Caco-2 (cell line): ENCODE data around the gene KRT28. TPM values are rescaled to one million over a fixed set of nuclear protein-coding genes. Genes with fewer than 3 reads are reported as not detected.
"Not testable (repeated sequence)": the region's sequence is repeated elsewhere in the genome, so short reads cannot be mapped to it uniquely, and the experiment has no call there.

Experiments used
- BruUV-seq: library from RNA; stranded (reverse); fragments of 400-500 nt; replicated peaks from 2 replicates; lab custom pipeline; 2021; lab: Mats Ljungman, UMichigan
- CTCF ChIA-PET: fragments of 300-600 bp; sonication (Branson Sonifier 250); formaldehyde crosslinking; loops from one replicate; lab custom pipeline; 2022; ENCODE audit warnings: antibody characterized with exemption; lab: Charles Lee
- POLR2A ChIA-PET: fragments of 300-600 bp; sonication (Branson Sonifier 250); formaldehyde crosslinking; loops from one replicate; lab custom pipeline; 2022; ENCODE audit warnings: antibody characterized with exemption; lab: Charles Lee
- DNase-seq, 2 experiments: peaks; one replicate each; pipeline versions ENCODE4 v3.0.0 to v3.0.0-alpha.2; 2020 to 2022
- H3K27me3 ChIP-seq: replicated peaks from 2 replicates; pipeline ENCODE4 v1.6.0; 2011; ENCODE audit warnings: low read length; ENCODE audit not compliant: control insufficient read depth, insufficient read depth
- H3K36me3 ChIP-seq: 2 replicates; pipeline ENCODE4 v1.5.1; 2011; ENCODE audit warnings: low read length; ENCODE audit not compliant: control insufficient read depth, insufficient read depth
- H3K4me1 ChIP-seq: fragments of 250-450 bp; sonication (Bioruptor Pico); 2 replicates; pipeline ENCODE4 v1.5.1; 2020; ENCODE audit warnings: mild to moderate bottlenecking
- H3K4me3 ChIP-seq: 2 replicates; pipeline ENCODE4 v1.5.1; 2011; ENCODE audit warnings: low read depth, mild to moderate bottlenecking, control low read depth, low read length
- H3K9me3 ChIP-seq: fragments of 250-450 bp; sonication (Bioruptor Pico); 2 replicates; pipeline ENCODE4 v1.5.1; 2020; ENCODE audit warnings: mild to moderate bottlenecking, moderate library complexity
- H3K27ac Mint-ChIP-seq: one replicate; pipeline ENCODE4 v1.8.0; 2022; ENCODE audit warnings: mixed read lengths; ENCODE audit not compliant: unreplicated experiment
- H3K27me3 Mint-ChIP-seq: one replicate; pipeline ENCODE4 v1.8.0; 2022; ENCODE audit warnings: mixed read lengths; ENCODE audit not compliant: insufficient read depth, unreplicated experiment
- H3K36me3 Mint-ChIP-seq: one replicate; pipeline ENCODE4 v1.8.0; 2022; ENCODE audit warnings: mild to moderate bottlenecking, mixed read lengths; ENCODE audit not compliant: insufficient read depth, unreplicated experiment
- H3K4me1 Mint-ChIP-seq: one replicate; pipeline ENCODE4 v1.8.0; 2022; ENCODE audit warnings: low read depth, mixed read lengths; ENCODE audit not compliant: unreplicated experiment
- H3K4me3 Mint-ChIP-seq: one replicate; pipeline ENCODE4 v1.8.0; 2022; ENCODE audit warnings: mild to moderate bottlenecking, moderate library complexity, mixed read lengths; ENCODE audit not compliant: unreplicated experiment
- H3K9me3 Mint-ChIP-seq: one replicate; pipeline ENCODE4 v1.8.0; 2022; ENCODE audit warnings: mixed read lengths; ENCODE audit not compliant: unreplicated experiment
- intact Hi-C: fragments of 100-400 bp; cut with micrococcal nuclease; formaldehyde crosslinking; loops from one replicate; pipeline ENCODE4 v1.10.0; 2022; ENCODE audit not compliant: unreplicated experiment
- total RNA-seq: library from RNA; stranded (reverse); gene quantifications from 2 replicates; pipeline ENCODE4 v1.2.3, GENCODE V29; 2022
- TF ChIP-seq, protein P1 (sequence below), 2 experiments: fragments of 200-600 bp in 1 of 2; IDR thresholded peaks; 1 replicate in 1 of 2; 2 replicates in 1 of 2; pipeline versions ENCODE4 v1.5.1 to v1.8.0; 2011 to 2022; ENCODE audit warnings: antibody characterized with exemption in 1 of 2, control low read depth in 1 of 2, inconsistent platforms in 1 of 2, low read depth in 1 of 2, low read length in 1 of 2, mild to moderate bottlenecking in 1 of 2, moderate library complexity in 1 of 2; ENCODE audit not compliant: insufficient read depth in 1 of 2, severe bottlenecking in 1 of 2, unreplicated experiment in 1 of 2

Gene KRT28
- total RNA-seq, 1 experiment from 2014 or later: not detected

DNA sequence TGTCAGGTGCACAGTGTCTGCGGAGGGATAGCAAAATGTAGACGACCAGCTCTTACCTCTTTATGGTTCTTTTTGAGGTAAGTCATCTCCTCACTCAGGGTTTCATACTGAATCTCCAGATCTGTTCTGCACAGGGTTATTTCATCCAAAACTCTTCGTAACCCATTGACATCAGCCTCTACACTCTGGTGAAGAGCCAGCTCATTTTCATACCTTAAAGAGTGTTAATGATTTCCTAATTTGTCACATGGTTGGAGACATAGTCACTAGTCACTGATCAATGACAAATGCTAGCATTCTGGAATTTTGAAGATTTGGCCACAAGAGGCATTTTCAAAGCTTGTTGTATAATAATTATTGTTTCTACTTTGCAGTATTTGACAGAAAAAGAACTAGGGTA lies 46.0 kb downstream of the KRT28 start:
- CTCF ChIA-PET: interaction anchor here (0.6 kb wide), 1 partner anchor 87 kb away, joined by 9 read pairs; no protein-coding TSS in a partner anchor
- Histone ChIP-seq H3K9me3 (peaks cover 4% of the 10 kb centered on the region), H3K4me1 (no peaks in the 10 kb centered on the region), H3K27me3 (no peaks in the 10 kb centered on the region), H3K36me3 (no peaks in the 10 kb centered on the region), H3K4me3 (no peak overlapping the region)
- no peaks in the 10 kb centered on the region for H3K4me1 Mint-ChIP-seq
- DNase-seq: no peak
- H3K27me3 Mint-ChIP-seq: peaks cover 12% of the 10 kb centered on the region
- POLR2A ChIA-PET: interaction anchor here (0.6 kb wide), 1 partner anchor 775 kb away, joined by 3 read pairs; the partner anchor contains the start of gene KRT19
- no peaks in the 10 kb centered on the region for H3K36me3 Mint-ChIP-seq
- H3K9me3 Mint-ChIP-seq: peaks cover 15% of the 10 kb centered on the region
- intact Hi-C loops: no loop called here
- H3K4me3 Mint-ChIP-seq: no peak overlapping the region
- no TSS peak for BruUV-seq
- no peak overlapping the region for H3K27ac Mint-ChIP-seq
- TF ChIP-seq, protein P1, sequence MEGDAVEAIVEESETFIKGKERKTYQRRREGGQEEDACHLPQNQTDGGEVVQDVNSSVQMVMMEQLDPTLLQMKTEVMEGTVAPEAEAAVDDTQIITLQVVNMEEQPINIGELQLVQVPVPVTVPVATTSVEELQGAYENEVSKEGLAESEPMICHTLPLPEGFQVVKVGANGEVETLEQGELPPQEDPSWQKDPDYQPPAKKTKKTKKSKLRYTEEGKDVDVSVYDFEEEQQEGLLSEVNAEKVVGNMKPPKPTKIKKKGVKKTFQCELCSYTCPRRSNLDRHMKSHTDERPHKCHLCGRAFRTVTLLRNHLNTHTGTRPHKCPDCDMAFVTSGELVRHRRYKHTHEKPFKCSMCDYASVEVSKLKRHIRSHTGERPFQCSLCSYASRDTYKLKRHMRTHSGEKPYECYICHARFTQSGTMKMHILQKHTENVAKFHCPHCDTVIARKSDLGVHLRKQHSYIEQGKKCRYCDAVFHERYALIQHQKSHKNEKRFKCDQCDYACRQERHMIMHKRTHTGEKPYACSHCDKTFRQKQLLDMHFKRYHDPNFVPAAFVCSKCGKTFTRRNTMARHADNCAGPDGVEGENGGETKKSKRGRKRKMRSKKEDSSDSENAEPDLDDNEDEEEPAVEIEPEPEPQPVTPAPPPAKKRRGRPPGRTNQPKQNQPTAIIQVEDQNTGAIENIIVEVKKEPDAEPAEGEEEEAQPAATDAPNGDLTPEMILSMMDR (IDR thresholded peaks at IDR 0.05; ENCODE audit: insufficient read depth in 1 of 2, low read depth in 1 of 2, low read length in 1 of 2, severe bottlenecking in 1 of 2, unreplicated experiment in 1 of 2): no peak

DNA sequence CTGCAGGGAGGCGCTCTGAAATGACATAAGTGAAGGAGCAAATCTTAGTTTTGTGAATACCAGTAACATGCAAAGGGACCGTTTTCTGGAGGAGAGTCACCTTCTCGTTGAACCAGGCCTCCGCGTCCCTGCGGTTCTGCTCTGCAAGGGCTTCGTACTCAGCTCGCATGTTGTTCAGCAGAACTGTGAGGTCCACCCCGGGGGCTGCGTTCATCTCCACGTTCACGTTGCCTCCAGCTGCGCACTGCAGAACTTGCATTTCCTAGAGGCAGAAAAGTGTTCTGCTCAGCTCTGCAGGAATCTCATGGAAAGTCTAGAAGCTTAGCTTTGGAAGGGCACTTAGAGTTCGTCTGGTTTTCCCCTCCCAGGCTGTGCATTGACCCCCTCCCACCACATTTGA lies 48.7 kb downstream of the KRT28 start:
- BruUV-seq: no TSS peak
- H3K27me3 Mint-ChIP-seq: peaks cover 8% of the 10 kb centered on the region
- CTCF ChIA-PET: no interaction called here

DNA sequence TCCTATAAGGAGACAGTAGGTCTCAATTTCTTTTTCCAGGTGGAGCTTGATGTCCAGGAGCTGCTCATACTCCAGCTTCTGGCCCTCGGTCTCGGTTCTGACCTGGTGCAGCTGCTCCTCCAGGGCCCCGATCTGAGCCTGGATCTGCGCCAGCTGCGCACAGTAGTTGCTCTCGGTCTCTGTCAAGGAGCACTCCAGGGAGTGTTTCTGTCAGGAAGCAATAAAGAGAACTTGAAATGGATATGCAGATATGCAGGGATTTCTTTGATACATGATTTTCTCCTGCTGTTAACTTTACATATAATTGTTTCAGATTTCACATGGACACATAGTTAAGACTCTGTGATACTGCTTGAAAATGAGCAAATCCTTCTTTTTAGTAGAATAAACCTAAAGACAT lies 49.4 kb downstream of the KRT28 start:
- no peaks in the 10 kb centered on the region for H3K27me3 ChIP-seq
- CTCF ChIA-PET: interaction anchor here (0.7 kb wide), 1 partner anchor 445 kb away, joined by 4 read pairs; no protein-coding TSS in a partner anchor
- Mint-ChIP-seq H3K4me3 (no peak overlapping the region), H3K27ac (no peak overlapping the region), H3K9me3 (no peaks in the 10 kb centered on the region), H3K4me1 (no peaks in the 10 kb centered on the region), H3K27me3 (peaks cover 11% of the 10 kb centered on the region), H3K36me3 (no peaks in the 10 kb centered on the region)
- no peak overlapping the region for H3K4me3 ChIP-seq
- intact Hi-C loops: no loop called here
- no TSS peak for BruUV-seq
- no peak for DNase-seq
- H3K9me3 ChIP-seq: no peaks in the 10 kb centered on the region
- H3K4me1 ChIP-seq: no peaks in the 10 kb centered on the region
- TF ChIP-seq, protein P1 (IDR thresholded peaks at IDR 0.05; ENCODE audit: insufficient read depth in 1 of 2, low read depth in 1 of 2, low read length in 1 of 2, severe bottlenecking in 1 of 2, unreplicated experiment in 1 of 2): no peak
- POLR2A ChIA-PET: no interaction called here
- no peaks in the 10 kb centered on the region for H3K36me3 ChIP-seq

More for the DNA sequence above, 48.7 kb downstream of the KRT28 start:
- H3K9me3 ChIP-seq: no peaks in the 10 kb centered on the region
- H3K4me1 ChIP-seq: no peaks in the 10 kb centered on the region
- POLR2A ChIA-PET: no interaction called here
- no peaks in the 10 kb centered on the region for H3K4me1 Mint-ChIP-seq
- no peaks in the 10 kb centered on the region for H3K36me3 ChIP-seq
- DNase-seq: no peak
- TF ChIP-seq, protein P1 (IDR thresholded peaks at IDR 0.05; ENCODE audit: insufficient read depth in 1 of 2, low read depth in 1 of 2, low read length in 1 of 2, severe bottlenecking in 1 of 2, unreplicated experiment in 1 of 2): no peak
- H3K4me3 ChIP-seq: no peak overlapping the region
- no peaks in the 10 kb centered on the region for H3K36me3 Mint-ChIP-seq
- intact Hi-C loops: no loop called here
- no peaks in the 10 kb centered on the region for H3K9me3 Mint-ChIP-seq
- no peak overlapping the region for H3K27ac Mint-ChIP-seq
- no peak overlapping the region for H3K4me3 Mint-ChIP-seq
- no peaks in the 10 kb centered on the region for H3K27me3 ChIP-seq

DNA sequence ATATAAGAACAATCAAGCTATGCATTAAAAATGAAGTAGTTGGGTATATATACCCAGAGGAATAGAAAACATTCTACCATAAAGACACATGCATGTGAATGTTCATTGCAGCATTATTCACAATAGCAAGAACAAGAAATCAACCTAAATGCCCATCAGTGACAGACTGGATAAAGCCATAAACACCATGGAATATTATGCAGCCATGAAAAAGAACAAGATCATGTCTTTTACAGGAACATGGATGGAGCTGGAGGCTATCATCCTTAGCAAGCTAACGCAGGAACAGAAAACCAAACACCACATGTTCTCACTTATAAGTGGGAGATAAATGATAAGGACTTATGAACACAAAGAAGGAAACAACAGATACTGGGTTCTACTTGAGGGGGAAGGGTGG lies 51.1 kb downstream of the KRT28 start:
- CTCF ChIA-PET, BruUV-seq, H3K36me3 Mint-ChIP-seq, H3K36me3 ChIP-seq, DNase-seq, H3K9me3 Mint-ChIP-seq, H3K4me1 ChIP-seq, H3K4me3 Mint-ChIP-seq, H3K27me3 ChIP-seq, H3K27ac Mint-ChIP-seq, intact Hi-C loops, POLR2A ChIA-PET, H3K4me3 ChIP-seq, H3K4me1 Mint-ChIP-seq, H3K9me3 ChIP-seq: not testable (repeated sequence)
- peaks cover 15% of the 10 kb centered on the region for H3K27me3 Mint-ChIP-seq
